K562 (cell line): ENCODE data around the gene MAST1. TPM values are rescaled to one million over a fixed set of nuclear protein-coding genes. Genes with fewer than 3 reads are reported as not detected.
"Not testable (repeated sequence)": the region's sequence is repeated elsewhere in the genome, so short reads cannot be mapped to it uniquely, and the experiment has no call there.

Source experiments
- ATAC-seq: fragments of 200-7000 bp; cut with Tn5 transposase; 3 replicates; pipeline ENCODE4 v1.9.1; 2020; ENCODE audit warnings: moderate library complexity
- BruUV-seq: library from RNA; stranded (reverse); fragments of 400-500 nt; replicated peaks from 2 replicates; lab custom pipeline; 2021; lab: Mats Ljungman, UMichigan
- CTCF ChIA-PET: fragments of 300-600 bp; formaldehyde crosslinking; extraction: SDS; loops from one replicate; lab custom pipeline; 2021; ENCODE audit warnings: low intra/inter-chr PET ratio; lab: Yijun Ruan, JAX
- POLR2A ChIA-PET: fragments of 300-600, 350-650 bp; sonication (Branson Sonifier 250); formaldehyde crosslinking; extraction: SDS; loops from one replicate; lab custom pipeline; 2021; ENCODE audit warnings: antibody characterized with exemption, inconsistent platforms; lab: Yijun Ruan, JAX
- DNase-seq, 4 experiments: peaks; one replicate each; pipeline versions ENCODE4 v3.0.0 to v3.0.0-alpha.2; 2011 to 2018; ENCODE audit warnings: low spot score in 3 of 4, mixed read lengths in 3 of 4; ENCODE audit errors: extremely low read depth in 1 of 4
- FAIRE-seq: peaks from 2 replicates; lab custom pipeline; 2011; peaks lifted over from hg19 to GRCh38; lab: Jason Lieb, UNC
- H2AFZ ChIP-seq: 2 replicates; pipeline ENCODE4 v1.6.0; 2011; ENCODE audit warnings: low read depth, low read length, control low read depth, inconsistent platforms
- H3K27ac ChIP-seq: fragments of 200-600 bp; 3 replicates; pipeline ENCODE4 v1.8.0; 2011; ENCODE audit warnings: low read depth, mild to moderate bottlenecking, control low read depth, inconsistent platforms, low read length, moderate library complexity, mixed read lengths; ENCODE audit errors: extremely low read depth
- H3K27me3 ChIP-seq, 2 experiments: fragments of 300-600 bp in 1 of 2; 2 replicates in 1 of 2; 3 replicates in 1 of 2; pipeline versions ENCODE4 v1.6.0 to v1.8.0; 2011; ENCODE audit warnings: inconsistent platforms in 2 of 2, low read length in 2 of 2, mild to moderate bottlenecking in 1 of 2, mixed read lengths in 1 of 2, moderate library complexity in 1 of 2; ENCODE audit not compliant: control insufficient read depth in 2 of 2, insufficient read depth in 2 of 2
- H3K36me3 ChIP-seq: fragments of 300-600 bp; 3 replicates; pipeline ENCODE4 v1.8.0; 2011; ENCODE audit warnings: mild to moderate bottlenecking, low read length, inconsistent platforms; ENCODE audit not compliant: control insufficient read depth, insufficient read depth
- H3K4me1 ChIP-seq, 2 experiments: fragments of 200-600 bp in 1 of 2; replicated peaks in 1 of 2; 2 replicates in 1 of 2; 3 replicates in 1 of 2; pipeline versions ENCODE4 v1.5.1 to v1.8.0; 2011; ENCODE audit warnings: inconsistent platforms in 2 of 2, low read length in 2 of 2, mild to moderate bottlenecking in 1 of 2, mixed read lengths in 1 of 2, moderate library complexity in 1 of 2; ENCODE audit not compliant: control insufficient read depth in 2 of 2, insufficient read depth in 2 of 2
- H3K4me2 ChIP-seq: 2 replicates; pipeline ENCODE4 v1.6.1; 2011; ENCODE audit warnings: low read length, control low read depth, inconsistent platforms, mixed read lengths; ENCODE audit not compliant: insufficient read depth
- H3K4me3 ChIP-seq: fragments of 200-600 bp; sonication (generic), shearing (Covaris generic); 2 replicates; pipeline ENCODE4 v1.5.1; 2016; ENCODE audit warnings: control low read depth, inconsistent platforms
- H3K79me2 ChIP-seq: fragments of 200-600 bp; 3 replicates; pipeline ENCODE4 v1.8.0; 2011; ENCODE audit warnings: low read length, inconsistent platforms; ENCODE audit not compliant: control insufficient read depth, insufficient read depth
- H3K9ac ChIP-seq, 2 experiments: 2 replicates each; pipeline versions ENCODE4 v1.6.0 to v1.6.1; 2011; ENCODE audit warnings: low read depth in 2 of 2, low read length in 2 of 2, control low read depth in 1 of 2, inconsistent platforms in 1 of 2, mild to moderate bottlenecking in 1 of 2, mixed read lengths in 1 of 2; ENCODE audit not compliant: insufficient read depth in 1 of 2
- H3K9me1 ChIP-seq: one replicate; pipeline ENCODE4 v1.6.0; 2011; ENCODE audit warnings: inconsistent platforms, mild to moderate bottlenecking, low read length, moderate library complexity; ENCODE audit not compliant: control insufficient read depth, insufficient read depth
- H3K9me3 ChIP-seq: replicated peaks from 2 replicates; pipeline ENCODE4 v1.5.1; 2011; ENCODE audit warnings: low read depth, low read length, inconsistent platforms; ENCODE audit not compliant: control insufficient read depth, insufficient read depth
- H4K20me1 ChIP-seq: replicated peaks from 2 replicates; pipeline ENCODE4 v1.6.1; 2011; ENCODE audit warnings: low read length, inconsistent platforms, mixed read lengths; ENCODE audit not compliant: control insufficient read depth, insufficient read depth
- BCOR ChIP-seq: fragments of 450-650 bp; IDR thresholded peaks from 2 replicates; pipeline ENCODE4 v1.6.1; 2016
- GMEB1 ChIP-seq: fragments of 250-450 bp; sonication (Bioruptor Pico); IDR thresholded peaks from 2 replicates; pipeline ENCODE4 v1.4.0; 2020; ENCODE audit warnings: mild to moderate bottlenecking
- NFATC3 ChIP-seq: fragments of 450-650 bp; IDR thresholded peaks from 2 replicates; pipeline ENCODE4 v1.6.1; 2017; ENCODE audit warnings: mild to moderate bottlenecking
- TBL1XR1 ChIP-seq, 2 experiments: IDR thresholded peaks; 2 replicates each; pipeline ENCODE4 v1.6.1; 2012; ENCODE audit warnings: improper control_type of control experiment in 2 of 2, low read length in 2 of 2, mild to moderate bottlenecking in 1 of 2
- ZNF121 ChIP-seq: sonication (generic); formaldehyde crosslinking; conservative IDR thresholded peaks from 2 replicates; pipeline ENCODE4 v1.8.0; 2022; ENCODE audit warnings: missing genetic modification reagents
- ZZZ3 ChIP-seq: fragments of 450-650 bp; IDR thresholded peaks from 2 replicates; pipeline ENCODE4 v1.6.1; 2016; ENCODE audit warnings: antibody characterized with exemption, mild to moderate bottlenecking, moderate library complexity
- WGBS: fragments of 100-300 bp; shearing (Covaris generic); methylation state at CpG from one replicate; pipeline ENCODE4 v1.1.6; 2016; ENCODE audit warnings: low coverage, mixed read lengths; ENCODE audit not compliant: insufficient coverage; ENCODE audit errors: missing lambda C conversion rate; 5-methylcytosine and 5-hydroxymethylcytosine counted together
- in situ Hi-C: fragments of 300-500 bp; cut with MboI; formaldehyde crosslinking; loops from 4 replicates; pipeline ENCODE4 v1.15.0; 2018; ENCODE audit warnings: inconsistent platforms, mixed read lengths
- intact Hi-C: fragments of 100-400 bp; cut with micrococcal nuclease; formaldehyde crosslinking; loops from 2 replicates; pipeline ENCODE4 v1.14.2; 2022
- polyA plus RNA-seq, 8 experiments: library from polyadenylated mRNA; depleted of rRNA in 4 of 8; stranded (reverse) in 5 of 8; unstranded in 3 of 8; fragments of >200 nt; fragmentation: Nextera tagmentation in 2 of 8; fragmentation: Illumina TruSeq in 1 of 8; extraction: Ambion mirVana in 2 of 8; extraction: Trizol in 1 of 8; gene quantifications; 2 replicates each; pipeline versions ENCODE4 v1.2.1 to v1.2.3, GENCODE V29; 2011 to 2014; ENCODE audit warnings: inconsistent platforms in 1 of 8, missing spikeins in 1 of 8
- total RNA-seq, 7 experiments: library from RNA; depleted of rRNA in 6 of 7; stranded (reverse); fragments of >200 nt in 6 of 7; fragmentation: Illumina TruSeq in 2 of 7; extraction: Trizol in 2 of 7; gene quantifications; 2 replicates each; pipeline versions ENCODE4 v1.2.1 to v1.2.3, GENCODE V29; 2011 to 2021; ENCODE audit warnings: low replicate concordance in 1 of 7

MAST1 gene
- total and polyA plus RNA-seq, 9 of the 15 experiments (the other 6 are each of a cell fraction or from before 2014, with no cell fraction given), result 0.48 to 10.3 (median 3.9) TPM

- Histone ChIP-seq H3K9ac (peak overlapping the region in 1 of 2 experiments; percentile 75; a peak in 1 of 4 replicates), H3K9me3 (no peaks in the 10 kb centered on the region)
Observed at GRCh38 chr19:12797141-12797587, 41.2 kb upstream of the MAST1 start.

GRCh38 chr19:12797607-12798006, 40.7 kb upstream of the MAST1 start:
- not testable (repeated sequence) for FAIRE-seq, ATAC-seq, H4K20me1 ChIP-seq, H2AFZ ChIP-seq, H3K9ac ChIP-seq, H3K4me2 ChIP-seq, H3K4me3 ChIP-seq, H3K27me3 ChIP-seq, DNase-seq, BruUV-seq, H3K27ac ChIP-seq, H3K9me3 ChIP-seq, H3K9me1 ChIP-seq
- ChIA-PET POLR2A (interaction anchor here (0.7 kb wide), 1 partner anchor 76 kb away, joined by 3 read pairs; no protein-coding TSS in a partner anchor), CTCF (interaction anchor here (0.7 to 2.6 kb wide), 3 partner anchors 21 to 81 kb away, joined by 5 to 30 read pairs (median 11); partner anchors contain the start of gene HOOK2)
- in situ Hi-C loops, result loop anchor here (5.0 kb wide), 1 partner anchor 85 kb away; no protein-coding TSS in a partner anchor
- peaks cover 42% of the 10 kb centered on the region for H3K79me2 ChIP-seq
- 96% methylated on average over 3 of the region's 7 CpGs for WGBS
- peaks cover 33% of the 10 kb centered on the region; the same call in 2 of the 3 replicates for H3K36me3 ChIP-seq
- H3K4me1 ChIP-seq, result peaks cover 34 to 64% of the 10 kb centered on the region in 2 experiments
- intact Hi-C loops, result loop anchor here (10.0 kb wide), 1 partner anchor 233 kb away; no protein-coding TSS in a partner anchor

More at GRCh38 chr19:12797141-12797587, 41.2 kb upstream of the MAST1 start:
- intact Hi-C loops, result loop anchor here (10.0 kb wide), 1 partner anchor 232 kb away; no protein-coding TSS in a partner anchor
- no peaks in the 10 kb centered on the region for H3K9me1 ChIP-seq
- DNase-seq, result no peak
- 0 out of 3 replicates have a peak overlapping the region, but pooled peaks have one; percentile 15 for H3K27ac ChIP-seq
- H2AFZ ChIP-seq, result no peak overlapping the region
- no TSS peak for BruUV-seq
- POLR2A ChIA-PET, result interaction anchor here (0.7 to 1.8 kb wide), 3 partner anchors 19 to 76 kb away, joined by 3 to 14 read pairs (median 3); no protein-coding TSS in a partner anchor
- CTCF ChIA-PET, result interaction anchor here (0.7 to 2.6 kb wide), 5 partner anchors 21 to 80 kb away, joined by 5 to 30 read pairs (median 5); partner anchors contain the start of genes HOOK2 and TRIR
- H3K27me3 ChIP-seq, result no peaks in the 10 kb centered on the region
- in situ Hi-C loops, result loop anchor here (5.0 kb wide), 1 partner anchor 85 kb away; no protein-coding TSS in a partner anchor
- ATAC-seq, result no peak
- H3K4me1 ChIP-seq, result peaks cover 29 to 64% of the 10 kb centered on the region in 2 experiments
- no peak overlapping the region for H3K4me3 ChIP-seq
- peak; percentile 52; the same call in 1 of the 2 replicates for TF ChIP-seq BCOR
- no peak for TF ChIP-seq GMEB1 (CRISPR knock-in tag)
- no peak for TF ChIP-seq TBL1XR1 (IDR thresholded peaks at IDR 0.05; ENCODE audit: low read length in 2 of 2)
- no peak for TF ChIP-seq NFATC3
- TF ChIP-seq ZNF121 (CRISPR knock-in tag), result peak; percentile 74
- no peak for TF ChIP-seq ZZZ3
- peaks cover 47% of the 10 kb centered on the region for H3K79me2 ChIP-seq
- peaks cover 33% of the 10 kb centered on the region; the same call in 2 of the 3 replicates for H3K36me3 ChIP-seq
- no peak overlapping the region for H3K4me2 ChIP-seq
- no peak for FAIRE-seq
- H4K20me1 ChIP-seq, result peaks cover 8% of the 10 kb centered on the region; the same call in 1 of the 2 replicates
- 88% methylated on average over 6 of the region's 6 CpGs for WGBS
